Stimulated activated CD4-positive, alpha-beta T cell treated with anti-CD3 and anti-CD28 coated beads, Interleukin-1b, Interleukin-23, amount 100 ng/mL, for 48 hours (primary cell): Measurements from ENCODE around the gene SEL1L3.
"Not testable (repeated sequence)": the region's sequence is repeated elsewhere in the genome, so short reads cannot be mapped to it uniquely, and the experiment has no call there.

Experiments
- DNase-seq: peaks from one replicate; pipeline ENCODE4 v3.0.0-alpha.2; 2020

Gene SEL1L3

GRCh38 chr4:25879091-25879584 lies 16.4 kb upstream of the SEL1L3 start:
- no peak for DNase-seq

GRCh38 chr4:25878676-25879075 lies 15.9 kb upstream of the SEL1L3 start:
- DNase-seq, result no peak

- DNase-seq, result no peak
These were observed 12.5 kb upstream of the SEL1L3 start for GRCh38 chr4:25875281-25875745.

GRCh38 chr4:25874655-25875054 lies 11.9 kb upstream of the SEL1L3 start:
- DNase-seq, result no peak

- DNase-seq, result no peak
These were observed 10.9 kb upstream of the SEL1L3 start for GRCh38 chr4:25873632-25874129.

- no peak for DNase-seq
These were observed 10.3 kb upstream of the SEL1L3 start for GRCh38 chr4:25872851-25873631.

GRCh38 chr4:25870081-25870480 lies 7.3 kb upstream of the SEL1L3 start:
- no peak for DNase-seq

- no peak for DNase-seq
These were observed 5.0 kb upstream of the SEL1L3 start for GRCh38 chr4:25867781-25868294.

GRCh38 chr4:25866401-25866800 lies 3.6 kb upstream of the SEL1L3 start:
- DNase-seq, result not testable (repeated sequence)

GRCh38 chr4:25865586-25865985 lies 2.8 kb upstream of the SEL1L3 start:
- no peak for DNase-seq

- DNase-seq, result no peak
These were observed 1.1 kb upstream of the SEL1L3 start for GRCh38 chr4:25863831-25864418.

- DNase-seq, result no peak
These were observed 578 bp upstream of the SEL1L3 start for GRCh38 chr4:25863347-25863784.

GRCh38 chr4:25861951-25862410 lies 807 bp downstream of the SEL1L3 start:
- DNase-seq, result peak; percentile 51

- no peak for DNase-seq
These were observed 1.4 kb downstream of the SEL1L3 start for GRCh38 chr4:25861280-25861950.

GRCh38 chr4:25860586-25861279 lies 2.1 kb downstream of the SEL1L3 start:
- DNase-seq, result no peak

GRCh38 chr4:25859429-25860148 lies 3.2 kb downstream of the SEL1L3 start:
- DNase-seq, result peak; percentile 13

GRCh38 chr4:25857851-25858400 lies 4.9 kb downstream of the SEL1L3 start:
- DNase-seq, result no peak

- no peak for DNase-seq
These were observed 5.4 kb downstream of the SEL1L3 start for GRCh38 chr4:25857403-25857802.

GRCh38 chr4:25856756-25857155 lies 6.0 kb downstream of the SEL1L3 start:
- no peak for DNase-seq

- DNase-seq, result no peak
These were observed 10.7 kb downstream of the SEL1L3 start for GRCh38 chr4:25852103-25852502.

GRCh38 chr4:25847329-25847728 lies 15.5 kb downstream of the SEL1L3 start:
- no peak for DNase-seq
